ENCODE data around the gene TELO2. TPM values are rescaled to one million over a fixed set of nuclear protein-coding genes. Genes with fewer than 3 reads are reported as not detected.

TELO2 gene
- total and polyA plus RNA-seq, 2 experiments from 2014 or later: 51.6 to 58.7 TPM

DNA sequence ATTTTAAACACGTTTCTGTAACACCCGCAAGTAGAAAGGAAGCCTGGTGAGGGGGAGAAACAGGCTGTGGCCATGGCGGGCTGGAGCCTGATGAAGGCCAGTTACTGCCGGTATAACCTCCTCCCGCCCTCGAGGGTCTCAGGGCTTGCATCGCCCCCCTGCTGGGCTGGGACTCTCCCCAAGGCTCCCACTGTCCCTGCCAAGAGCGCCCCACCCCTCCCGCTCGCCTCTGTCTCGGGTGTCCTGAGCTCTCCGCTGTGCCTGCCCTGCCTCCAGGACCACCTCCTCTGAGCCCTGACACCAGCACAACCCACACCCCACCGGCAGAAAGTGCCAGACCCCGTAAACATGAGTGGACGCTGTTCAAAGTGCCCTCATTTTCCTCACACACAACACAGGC, 59.0 kb downstream of the TELO2 start:
- H3K4me1 ChIP-seq (ENCODE audit: low read depth): peaks cover 6% of the 10 kb centered on the region
- H3K9me3 ChIP-seq (ENCODE audit: low read depth): no peaks in the 10 kb centered on the region
- DNase-seq (ENCODE audit: low read depth in 1 of 2, low spot score in 1 of 2): no peak
- H3K27ac ChIP-seq: no peak overlapping the region
- H3K36me3 ChIP-seq: peaks cover 8% of the 10 kb centered on the region
- no peak overlapping the region for H3K4me3 ChIP-seq
- no peak for TF ChIP-seq CTCF (IDR thresholded peaks at IDR 0.05; ENCODE audit: low read depth, low read length)
- no peaks in the 10 kb centered on the region for H3K27me3 ChIP-seq

GRCh38 chr16:1553946-1554825, 61.0 kb downstream of the TELO2 start:
- Histone ChIP-seq H3K36me3 (peaks cover 9% of the 10 kb centered on the region), H3K4me1 (ENCODE audit: low read depth) (peaks cover 6% of the 10 kb centered on the region), H3K27me3 (no peaks in the 10 kb centered on the region), H3K9me3 (ENCODE audit: low read depth) (no peaks in the 10 kb centered on the region), H3K27ac (no peak overlapping the region), H3K4me3 (no peak overlapping the region)
- DNase-seq (ENCODE audit: low read depth in 1 of 2, low spot score in 1 of 2): no peak
- TF ChIP-seq CTCF (IDR thresholded peaks at IDR 0.05; ENCODE audit: low read depth, low read length): no peak

DNA sequence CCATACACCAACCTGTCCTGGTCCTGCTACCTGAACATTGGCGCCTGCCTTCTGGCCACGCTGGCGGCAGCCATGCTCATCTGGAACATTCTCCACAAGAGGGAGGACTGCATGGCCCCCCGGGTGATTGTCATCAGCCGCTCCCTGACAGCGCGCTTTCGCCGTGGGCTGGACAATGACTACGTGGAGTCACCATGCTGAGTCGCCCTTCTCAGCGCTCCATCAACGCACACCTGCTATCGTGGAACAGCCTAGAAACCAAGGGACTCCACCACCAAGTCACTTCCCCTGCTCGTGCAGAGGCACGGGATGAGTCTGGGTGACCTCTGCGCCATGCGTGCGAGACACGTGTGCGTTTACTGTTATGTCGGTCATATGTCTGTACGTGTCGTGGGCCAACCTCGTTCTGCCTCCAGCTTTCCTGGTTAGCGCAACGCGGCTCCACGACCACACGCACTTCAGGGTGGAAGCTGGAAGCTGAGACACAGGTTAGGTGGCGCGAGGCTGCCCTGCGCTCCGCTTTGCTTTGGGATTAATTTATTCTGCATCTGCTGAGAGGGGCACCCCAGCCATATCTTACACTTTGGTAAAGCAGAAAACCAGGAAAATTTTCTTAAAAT, 61.8 kb downstream of the TELO2 start:
- no peak for DNase-seq (ENCODE audit: low read depth in 1 of 2, low spot score in 1 of 2)
- Histone ChIP-seq H3K4me3 (no peak overlapping the region), H3K9me3 (ENCODE audit: low read depth) (no peaks in the 10 kb centered on the region), H3K36me3 (peaks cover 16% of the 10 kb centered on the region), H3K4me1 (ENCODE audit: low read depth) (peaks cover 4% of the 10 kb centered on the region), H3K27ac (no peak overlapping the region), H3K27me3 (no peaks in the 10 kb centered on the region)
- TF ChIP-seq CTCF (IDR thresholded peaks at IDR 0.05; ENCODE audit: low read depth, low read length): no peak

- Histone ChIP-seq H3K36me3 (peaks cover 22% of the 10 kb centered on the region), H3K27ac (no peak overlapping the region), H3K4me1 (ENCODE audit: low read depth) (no peaks in the 10 kb centered on the region), H3K27me3 (no peaks in the 10 kb centered on the region), H3K4me3 (no peak overlapping the region), H3K9me3 (ENCODE audit: low read depth) (no peaks in the 10 kb centered on the region)
- DNase-seq (ENCODE audit: low read depth in 1 of 2, low spot score in 1 of 2): no peak
- no peak for TF ChIP-seq CTCF (IDR thresholded peaks at IDR 0.05; ENCODE audit: low read depth, low read length)
Measured at GRCh38 chr16:1556254-1556653, 63.1 kb downstream of the TELO2 start.

DNA sequence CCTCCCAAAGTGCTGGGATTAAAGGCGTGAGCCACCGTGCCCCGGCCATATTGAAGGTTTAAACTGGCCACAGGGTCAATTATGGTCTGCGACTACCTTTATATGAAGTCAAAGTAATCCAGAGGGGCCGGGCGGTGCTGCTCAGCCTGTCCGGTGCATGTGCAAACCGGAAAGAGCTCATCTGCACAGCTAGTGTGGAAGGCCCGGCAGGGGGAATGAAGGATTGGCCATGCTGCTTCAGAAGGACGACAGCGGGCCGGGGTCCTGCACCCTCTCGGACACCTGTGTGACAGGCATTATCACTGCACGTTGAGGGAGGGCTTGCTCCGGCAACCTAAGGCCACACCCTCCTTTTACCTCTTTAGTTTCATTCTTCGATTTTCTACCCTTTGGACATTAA, 63.9 kb downstream of the TELO2 start:
- H3K9me3 ChIP-seq (ENCODE audit: low read depth): no peaks in the 10 kb centered on the region
- no peak overlapping the region for H3K4me3 ChIP-seq
- H3K4me1 ChIP-seq (ENCODE audit: low read depth): no peaks in the 10 kb centered on the region
- peaks cover 25% of the 10 kb centered on the region for H3K36me3 ChIP-seq
- no peak for DNase-seq (ENCODE audit: low read depth in 1 of 2, low spot score in 1 of 2)
- no peak for TF ChIP-seq CTCF (IDR thresholded peaks at IDR 0.05; ENCODE audit: low read depth, low read length)
- H3K27ac ChIP-seq: no peak overlapping the region
- no peaks in the 10 kb centered on the region for H3K27me3 ChIP-seq

Data from cardiac muscle cell (in vitro differentiated cells and primary cell).